HCT116 (cell line): Measurements from ENCODE around the gene HHATL. TPM values are rescaled to one million over a fixed set of nuclear protein-coding genes. Genes with fewer than 3 reads are reported as not detected.

Experiments used
- ATAC-seq: fragments of 200-7000 bp; cut with Tn5 transposase; 2 replicates; pipeline ENCODE4 v1.9.1; 2020; ENCODE audit warnings: mild to moderate bottlenecking, moderate library complexity
- Bru-seq: library from RNA; stranded (reverse); fragments of 400-500 nt; gene quantifications from one replicate; lab custom pipeline; 2021; lab: Mats Ljungman, UMichigan
- BruChase-seq, 2 experiments: library from RNA; stranded (reverse); fragments of 400-500 nt; gene quantifications; one replicate each; lab custom pipeline; 2021; lab: Mats Ljungman, UMichigan
- BruUV-seq: library from RNA; stranded (reverse); fragments of 400-500 nt; replicated peaks from 2 replicates; lab custom pipeline; 2021; lab: Mats Ljungman, UMichigan
- CTCF ChIA-PET: fragments of 300-600 bp; sonication (Branson Sonifier 250); formaldehyde crosslinking; loops from one replicate; lab custom pipeline; 2021; ENCODE audit warnings: antibody characterized with exemption; lab: Charles Lee
- POLR2A ChIA-PET: fragments of 300-600, 350-600 bp; sonication (Branson Sonifier 250); formaldehyde crosslinking; loops from one replicate; lab custom pipeline; 2021; ENCODE audit warnings: antibody characterized with exemption; lab: Charles Lee
- RAD21 ChIA-PET, 2 experiments: fragments of 300-600 bp; sonication (Branson Sonifier 250); formaldehyde crosslinking; loops; one replicate each; lab custom pipeline; 2023; ENCODE audit warnings: low total read pairs in 2 of 2; ENCODE audit not compliant: uncharacterized antibody in 2 of 2, unreplicated experiment in 2 of 2, low non-redundant PET in 1 of 2; lab: Charles Lee
- DNase-seq: peaks from one replicate; pipeline ENCODE4 v3.0.0-alpha.2; 2010; ENCODE audit warnings: low read depth, low spot score
- H2AFZ ChIP-seq: fragments of 200-600 bp; shearing (Covaris generic), sonication (generic); 2 replicates; pipeline ENCODE4 v1.6.1; 2017; ENCODE audit warnings: low read depth, mixed run types, mixed read lengths, antibody characterized with exemption, low read length; ENCODE audit not compliant: poor library complexity, severe bottlenecking
- H3K27ac ChIP-seq: 2 replicates; pipeline ENCODE4 v1.5.1; 2012; ENCODE audit warnings: low read depth, low read length
- H3K27me3 ChIP-seq: fragments of 200-600 bp; sonication (generic); 2 replicates; pipeline ENCODE4 v1.6.1; 2016; ENCODE audit warnings: mixed run types, low read length, mixed read lengths; ENCODE audit not compliant: insufficient read depth
- H3K36me3 ChIP-seq, 2 experiments: fragments of 200-500 bp in 1 of 2; fragments of 200-600 bp in 1 of 2; sonication (Bioruptor generic) in 1 of 2; sonication (generic) in 1 of 2; 2 replicates each; pipeline versions ENCODE4 v1.5.1 to v1.6.1; 2014 to 2016; ENCODE audit warnings: low read length in 2 of 2, inconsistent platforms in 1 of 2, mixed read lengths in 1 of 2, mixed run types in 1 of 2; ENCODE audit not compliant: insufficient read depth in 2 of 2, control insufficient read depth in 1 of 2
- H3K4me1 ChIP-seq, 2 experiments: fragments of 200-600 bp in 1 of 2; sonication (generic) in 1 of 2; 2 replicates each; pipeline versions ENCODE4 v1.5.1 to v1.6.1; 2012 to 2017; ENCODE audit warnings: low read length in 2 of 2, inconsistent platforms in 1 of 2, mild to moderate bottlenecking in 1 of 2, mixed read lengths in 1 of 2, mixed run types in 1 of 2, moderate library complexity in 1 of 2; ENCODE audit not compliant: insufficient read depth in 2 of 2, control insufficient read depth in 1 of 2
- H3K4me2 ChIP-seq: fragments of 200-600 bp; sonication (generic); 2 replicates; pipeline ENCODE4 v1.6.1; 2017; ENCODE audit warnings: mixed run types, low read length, mixed read lengths
- H3K4me3 ChIP-seq, 2 experiments: fragments of 200-600 bp in 1 of 2; sonication (generic) in 1 of 2; replicated peaks in 1 of 2; 2 replicates each; pipeline ENCODE4 v1.5.1; 2011 to 2016; ENCODE audit warnings: low read length in 2 of 2, control low read depth in 1 of 2, low read depth in 1 of 2, mild to moderate bottlenecking in 1 of 2, mixed read lengths in 1 of 2, mixed run types in 1 of 2
- H3K79me2 ChIP-seq: fragments of 200-600 bp; sonication (generic); 2 replicates; pipeline ENCODE4 v1.6.1; 2017; ENCODE audit warnings: mild to moderate bottlenecking, mixed run types, low read length, moderate library complexity, mixed read lengths; ENCODE audit not compliant: insufficient read depth
- H3K9ac ChIP-seq: fragments of 200-600 bp; sonication (generic); 2 replicates; pipeline ENCODE4 v1.6.1; 2016; ENCODE audit warnings: low read length, mixed read lengths
- H3K9me2 ChIP-seq: fragments of 200-600 bp; sonication (generic), shearing (Covaris generic); 2 replicates; pipeline ENCODE4 v1.6.1; 2017; ENCODE audit warnings: mixed run types, mild to moderate bottlenecking, moderate library complexity; ENCODE audit not compliant: insufficient read depth
- H3K9me3 ChIP-seq, 2 experiments: fragments of 200-500 bp in 1 of 2; fragments of 200-600 bp in 1 of 2; sonication (Bioruptor generic) in 1 of 2; sonication (generic) in 1 of 2; 2 replicates each; pipeline ENCODE4 v1.6.1; 2014 to 2017; ENCODE audit warnings: low read length in 2 of 2, mixed read lengths in 2 of 2, inconsistent platforms in 1 of 2, low read depth in 1 of 2, mild to moderate bottlenecking in 1 of 2, mixed run types in 1 of 2, moderate library complexity in 1 of 2; ENCODE audit not compliant: control insufficient read depth in 1 of 2, insufficient read depth in 1 of 2
- H4K20me1 ChIP-seq: fragments of 200-600 bp; sonication (generic), shearing (Covaris generic); 2 replicates; pipeline ENCODE4 v1.6.1; 2017; ENCODE audit warnings: mixed run types, mild to moderate bottlenecking, moderate library complexity; ENCODE audit not compliant: insufficient read depth
- CBX3 ChIP-seq: IDR thresholded peaks from 2 replicates; pipeline ENCODE4 v1.6.1; 2012; ENCODE audit warnings: low read depth
- CTCF ChIP-seq, 3 experiments: fragments of 200-600 bp in 1 of 3; sonication (generic) in 1 of 3; IDR thresholded peaks in 2 of 3; conservative IDR thresholded peaks in 1 of 3; 2 replicates each; pipeline ENCODE4 v1.5.1; 2012 to 2017; ENCODE audit warnings: low read depth in 2 of 3, low read length in 2 of 3, antibody characterized with exemption in 1 of 3, borderline replicate concordance in 1 of 3, control low read depth in 1 of 3, mild to moderate bottlenecking in 1 of 3, mixed read lengths in 1 of 3, mixed run types in 1 of 3, moderate library complexity in 1 of 3; ENCODE audit not compliant: insufficient read depth in 1 of 3
- EGR1 ChIP-seq: IDR thresholded peaks from 2 replicates; pipeline ENCODE4 v1.6.1; 2012; ENCODE audit warnings: low read depth
- EZH2 ChIP-seq: fragments of 200-600 bp; sonication (generic); IDR thresholded peaks from 2 replicates; pipeline ENCODE4 v1.6.1; 2017; ENCODE audit warnings: antibody characterized with exemption, mixed run types
- EZH2phosphoT487 ChIP-seq: fragments of 200-600 bp; IDR thresholded peaks from 2 replicates; pipeline ENCODE4 v1.6.1; 2018; ENCODE audit warnings: antibody characterized with exemption, borderline replicate concordance
- FOSL1 ChIP-seq: IDR thresholded peaks from 2 replicates; pipeline ENCODE4 v1.6.1; 2012; ENCODE audit warnings: low read depth
- POLR2A ChIP-seq: IDR thresholded peaks from 2 replicates; pipeline ENCODE4 v1.7.0; 2011; ENCODE audit warnings: borderline replicate concordance; ENCODE audit not compliant: insufficient read depth, insufficient read length; ENCODE audit errors: extremely low read depth
- RAD21 ChIP-seq: IDR thresholded peaks from 2 replicates; pipeline ENCODE4 v1.6.1; 2012; ENCODE audit warnings: low read depth, mild to moderate bottlenecking
- SIN3A ChIP-seq: IDR thresholded peaks from 2 replicates; pipeline ENCODE4 v1.6.1; 2012; ENCODE audit warnings: low read depth
- SP1 ChIP-seq: IDR thresholded peaks from 2 replicates; pipeline ENCODE4 v1.6.1; 2012; ENCODE audit warnings: low read depth
- SRF ChIP-seq: IDR thresholded peaks from 2 replicates; pipeline ENCODE4 v1.6.1; 2012; ENCODE audit warnings: low read depth
- TCF7L2 ChIP-seq: IDR thresholded peaks from 2 replicates; pipeline ENCODE4 v1.7.0; 2011; ENCODE audit warnings: borderline replicate concordance, inconsistent platforms; ENCODE audit not compliant: insufficient read depth, insufficient read length; ENCODE audit errors: extremely low read depth
- YY1 ChIP-seq: IDR thresholded peaks from 2 replicates; pipeline ENCODE4 v1.6.1; 2011; ENCODE audit warnings: low read length, low read depth, moderate library complexity, mild to moderate bottlenecking; ENCODE audit not compliant: insufficient replicate concordance; ENCODE audit errors: extremely low read depth
- ZFX ChIP-seq: fragments of 450-650 bp; IDR thresholded peaks from 2 replicates; pipeline ENCODE4 v1.6.1; 2017
- ZNF274 ChIP-seq: fragments of 200-500 bp; sonication (Bioruptor generic); IDR thresholded peaks from 2 replicates; pipeline ENCODE4 v1.6.1; 2014; ENCODE audit warnings: mild to moderate bottlenecking, low read depth, low read length, inconsistent platforms
- intact Hi-C: fragments of 100-400 bp; cut with micrococcal nuclease; formaldehyde crosslinking; loops from 2 replicates; pipeline ENCODE4 v1.10.0; 2022
- long read RNA-seq: library from polyadenylated mRNA; unstranded; transcript quantifications from one replicate; pipeline ENCODE4 v2.0.0, GENCODE V29; 2021; ENCODE audit not compliant: unreplicated experiment
- polyA plus RNA-seq: library from polyadenylated mRNA; unstranded; fragments of >200 nt; gene quantifications from 2 replicates; pipeline ENCODE4 v1.2.1, GENCODE V29; 2012; ENCODE audit warnings: missing spikeins
- total RNA-seq: library from RNA; stranded (reverse); gene quantifications from one replicate; pipeline ENCODE4 v1.2.1, GENCODE V29; 2021; ENCODE audit not compliant: unreplicated experiment
- TF ChIP-seq, protein P1 (sequence below): IDR thresholded peaks from 2 replicates; pipeline ENCODE4 v1.6.1; 2012; ENCODE audit warnings: low read depth
- TF ChIP-seq, protein P2 (sequence below): IDR thresholded peaks from 2 replicates; pipeline ENCODE4 v1.6.1; 2012

HHATL gene, protein sequence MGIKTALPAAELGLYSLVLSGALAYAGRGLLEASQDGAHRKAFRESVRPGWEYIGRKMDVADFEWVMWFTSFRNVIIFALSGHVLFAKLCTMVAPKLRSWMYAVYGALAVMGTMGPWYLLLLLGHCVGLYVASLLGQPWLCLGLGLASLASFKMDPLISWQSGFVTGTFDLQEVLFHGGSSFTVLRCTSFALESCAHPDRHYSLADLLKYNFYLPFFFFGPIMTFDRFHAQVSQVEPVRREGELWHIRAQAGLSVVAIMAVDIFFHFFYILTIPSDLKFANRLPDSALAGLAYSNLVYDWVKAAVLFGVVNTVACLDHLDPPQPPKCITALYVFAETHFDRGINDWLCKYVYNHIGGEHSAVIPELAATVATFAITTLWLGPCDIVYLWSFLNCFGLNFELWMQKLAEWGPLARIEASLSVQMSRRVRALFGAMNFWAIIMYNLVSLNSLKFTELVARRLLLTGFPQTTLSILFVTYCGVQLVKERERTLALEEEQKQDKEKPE
- total RNA-seq: 0.52 TPM
- polyA plus RNA-seq: 0.29 TPM in 1 of 2 replicates, not detected in the other
- Bru-seq, nascent RNA: percentile 22 among the genes with signal in this experiment
- percentile 51 among the genes with signal in this experiment for BruChase-seq, experiment 1, labeled RNA remaining after a 6-hour chase
- BruChase-seq, experiment 2, labeled RNA remaining after a 2-hour chase: percentile 33 among the genes with signal in this experiment
- long read RNA-seq: 0 reads

- RAD21 ChIA-PET: no interaction called here
- Histone ChIP-seq H3K27me3 (no peaks in the 10 kb centered on the region), H3K9me3 (no peaks in the 10 kb centered on the region), H3K4me2 (no peak within 1 kb of the TSS), H3K9me2 (no peaks in the 10 kb centered on the region), H3K4me1 (no peaks in the 10 kb centered on the region), H4K20me1 (no peaks in the 10 kb centered on the region), H3K27ac (no peak within 1 kb of the TSS), H2AFZ (no peak within 1 kb of the TSS), H3K36me3 (no peaks in the 10 kb centered on the region), H3K9ac (no peak within 1 kb of the TSS), H3K4me3 (no peak within 1 kb of the TSS), H3K79me2 (no peaks in the 10 kb centered on the region)
- intact Hi-C loops: no loop called here
- ATAC-seq (no peak), DNase-seq (no peak)
- CTCF ChIA-PET: no interaction called here
- TF ChIP-seq FOSL1: no peak
- no peak for TF ChIP-seq EGR1
- no peak for TF ChIP-seq RAD21
- TF ChIP-seq, protein P1, sequence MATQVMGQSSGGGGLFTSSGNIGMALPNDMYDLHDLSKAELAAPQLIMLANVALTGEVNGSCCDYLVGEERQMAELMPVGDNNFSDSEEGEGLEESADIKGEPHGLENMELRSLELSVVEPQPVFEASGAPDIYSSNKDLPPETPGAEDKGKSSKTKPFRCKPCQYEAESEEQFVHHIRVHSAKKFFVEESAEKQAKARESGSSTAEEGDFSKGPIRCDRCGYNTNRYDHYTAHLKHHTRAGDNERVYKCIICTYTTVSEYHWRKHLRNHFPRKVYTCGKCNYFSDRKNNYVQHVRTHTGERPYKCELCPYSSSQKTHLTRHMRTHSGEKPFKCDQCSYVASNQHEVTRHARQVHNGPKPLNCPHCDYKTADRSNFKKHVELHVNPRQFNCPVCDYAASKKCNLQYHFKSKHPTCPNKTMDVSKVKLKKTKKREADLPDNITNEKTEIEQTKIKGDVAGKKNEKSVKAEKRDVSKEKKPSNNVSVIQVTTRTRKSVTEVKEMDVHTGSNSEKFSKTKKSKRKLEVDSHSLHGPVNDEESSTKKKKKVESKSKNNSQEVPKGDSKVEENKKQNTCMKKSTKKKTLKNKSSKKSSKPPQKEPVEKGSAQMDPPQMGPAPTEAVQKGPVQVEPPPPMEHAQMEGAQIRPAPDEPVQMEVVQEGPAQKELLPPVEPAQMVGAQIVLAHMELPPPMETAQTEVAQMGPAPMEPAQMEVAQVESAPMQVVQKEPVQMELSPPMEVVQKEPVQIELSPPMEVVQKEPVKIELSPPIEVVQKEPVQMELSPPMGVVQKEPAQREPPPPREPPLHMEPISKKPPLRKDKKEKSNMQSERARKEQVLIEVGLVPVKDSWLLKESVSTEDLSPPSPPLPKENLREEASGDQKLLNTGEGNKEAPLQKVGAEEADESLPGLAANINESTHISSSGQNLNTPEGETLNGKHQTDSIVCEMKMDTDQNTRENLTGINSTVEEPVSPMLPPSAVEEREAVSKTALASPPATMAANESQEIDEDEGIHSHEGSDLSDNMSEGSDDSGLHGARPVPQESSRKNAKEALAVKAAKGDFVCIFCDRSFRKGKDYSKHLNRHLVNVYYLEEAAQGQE: no peak
- TF ChIP-seq ZNF274: no peak
- no peak for TF ChIP-seq CBX3
- TF ChIP-seq, protein P2, sequence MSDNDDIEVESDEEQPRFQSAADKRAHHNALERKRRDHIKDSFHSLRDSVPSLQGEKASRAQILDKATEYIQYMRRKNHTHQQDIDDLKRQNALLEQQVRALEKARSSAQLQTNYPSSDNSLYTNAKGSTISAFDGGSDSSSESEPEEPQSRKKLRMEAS: no peak
- no peak for TF ChIP-seq YY1
- TF ChIP-seq SIN3A: no peak
- TF ChIP-seq SRF: no peak
- no peak for TF ChIP-seq POLR2A
- TF ChIP-seq TCF7L2: no peak
- no peak for TF ChIP-seq ZFX
- no peak for TF ChIP-seq EZH2phosphoT487
- no peak for TF ChIP-seq EZH2
- no peak for TF ChIP-seq SP1
- TF ChIP-seq CTCF (IDR thresholded peaks at IDR 0.05 in 2 of 3, conservative IDR thresholded peaks at IDR 0.05 in 1 of 3; ENCODE audit: borderline replicate concordance in 1 of 3, insufficient read depth in 1 of 3, low read depth in 2 of 3, low read length in 2 of 3): no peak
- POLR2A ChIA-PET: no interaction called here
- no TSS peak for BruUV-seq
These were observed at the start of gene HHATL for GRCh38 chr3:42702066-42702951. Gene HHATL (minus strand): TSS chr3:42702798. CDS start chr3:42700826, 1,972 bp downstream.
